ENCODE measurements around the gene SEMA3E.

Gene SEMA3E

GRCh38 chr7:83504330-83504729 is 144.6 kb downstream of the SEMA3E start:
- no peak overlapping the region for H3K9ac ChIP-seq (ENCODE audit: insufficient read length)
- no peak for DNase-seq (ENCODE audit: low read depth, low spot score)
- no peak overlapping the region for H3K4me3 ChIP-seq
- H3K36me3 ChIP-seq (ENCODE audit: insufficient read depth, low read length): no peaks in the 10 kb centered on the region
- TF ChIP-seq POLR2AphosphoS5 (IDR thresholded peaks at IDR 0.05; ENCODE audit: borderline replicate concordance, low read depth, low read length) (no peak), EZH2 (IDR thresholded peaks at IDR 0.05) (no peak), FOXP2 (optimal IDR thresholded peaks at IDR 0.05; ENCODE audit: control extremely low read depth, extremely low read length, insufficient read depth) (no peak)
- no peaks in the 10 kb centered on the region for H3K9me3 ChIP-seq (ENCODE audit: low read depth, low read length)
- H3K27ac ChIP-seq: no peak overlapping the region

- H3K9ac ChIP-seq (ENCODE audit: insufficient read length): no peak overlapping the region
- no peak for TF ChIP-seq FOXP2 (optimal IDR thresholded peaks at IDR 0.05; ENCODE audit: control extremely low read depth, extremely low read length, insufficient read depth)
- no peak for TF ChIP-seq POLR2AphosphoS5 (IDR thresholded peaks at IDR 0.05; ENCODE audit: borderline replicate concordance, low read depth, low read length)
- no peaks in the 10 kb centered on the region for H3K9me3 ChIP-seq (ENCODE audit: low read depth, low read length)
- no peak overlapping the region for H3K4me3 ChIP-seq
- no peaks in the 10 kb centered on the region for H3K36me3 ChIP-seq (ENCODE audit: insufficient read depth, low read length)
- H3K27ac ChIP-seq: no peak overlapping the region
- DNase-seq (ENCODE audit: low read depth, low spot score): no peak
These were observed 146.3 kb downstream of the SEMA3E start for GRCh38 chr7:83502636-83503035.

GRCh38 chr7:83494683-83495082 is 154.3 kb downstream of the SEMA3E start:
- TF ChIP-seq POLR2AphosphoS5 (IDR thresholded peaks at IDR 0.05; ENCODE audit: borderline replicate concordance, low read depth, low read length) (no peak), EZH2 (IDR thresholded peaks at IDR 0.05) (no peak), FOXP2 (optimal IDR thresholded peaks at IDR 0.05; ENCODE audit: control extremely low read depth, extremely low read length, insufficient read depth) (no peak)
- Histone ChIP-seq H3K27ac (no peak overlapping the region), H3K9me3 (ENCODE audit: low read depth, low read length) (no peaks in the 10 kb centered on the region), H3K9ac (ENCODE audit: insufficient read length) (no peak overlapping the region), H3K36me3 (ENCODE audit: insufficient read depth, low read length) (no peaks in the 10 kb centered on the region), H3K4me3 (no peak overlapping the region)
- DNase-seq (ENCODE audit: low read depth, low spot score): no peak

- no peak for TF ChIP-seq POLR2AphosphoS5 (IDR thresholded peaks at IDR 0.05; ENCODE audit: borderline replicate concordance, low read depth, low read length)
- TF ChIP-seq EZH2 (IDR thresholded peaks at IDR 0.05): no peak
- TF ChIP-seq FOXP2 (optimal IDR thresholded peaks at IDR 0.05; ENCODE audit: control extremely low read depth, extremely low read length, insufficient read depth): no peak
- Histone ChIP-seq H3K27ac (no peak overlapping the region), H3K4me3 (no peak overlapping the region), H3K9me3 (ENCODE audit: low read depth, low read length) (no peaks in the 10 kb centered on the region), H3K36me3 (ENCODE audit: insufficient read depth, low read length) (no peaks in the 10 kb centered on the region), H3K9ac (ENCODE audit: insufficient read length) (no peak overlapping the region)
- DNase-seq (ENCODE audit: low read depth, low spot score): no peak
These were observed 156.1 kb downstream of the SEMA3E start for GRCh38 chr7:83492802-83493201.

GRCh38 chr7:83487801-83488200 is 161.1 kb downstream of the SEMA3E start:
- Histone ChIP-seq H3K4me3 (no peak overlapping the region), H3K9ac (ENCODE audit: insufficient read length) (no peak overlapping the region), H3K9me3 (ENCODE audit: low read depth, low read length) (no peaks in the 10 kb centered on the region), H3K36me3 (ENCODE audit: insufficient read depth, low read length) (no peaks in the 10 kb centered on the region), H3K27ac (no peak overlapping the region)
- no peak for TF ChIP-seq EZH2 (IDR thresholded peaks at IDR 0.05)
- TF ChIP-seq FOXP2 (optimal IDR thresholded peaks at IDR 0.05; ENCODE audit: control extremely low read depth, extremely low read length, insufficient read depth): no peak
- no peak for TF ChIP-seq POLR2AphosphoS5 (IDR thresholded peaks at IDR 0.05; ENCODE audit: borderline replicate concordance, low read depth, low read length)
- DNase-seq (ENCODE audit: low read depth, low spot score): no peak

GRCh38 chr7:83486957-83487356 is 162.0 kb downstream of the SEMA3E start:
- TF ChIP-seq FOXP2 (optimal IDR thresholded peaks at IDR 0.05; ENCODE audit: control extremely low read depth, extremely low read length, insufficient read depth): no peak
- no peak for TF ChIP-seq EZH2 (IDR thresholded peaks at IDR 0.05)
- TF ChIP-seq POLR2AphosphoS5 (IDR thresholded peaks at IDR 0.05; ENCODE audit: borderline replicate concordance, low read depth, low read length): no peak
- Histone ChIP-seq H3K36me3 (ENCODE audit: insufficient read depth, low read length) (no peaks in the 10 kb centered on the region), H3K9me3 (ENCODE audit: low read depth, low read length) (no peaks in the 10 kb centered on the region), H3K9ac (ENCODE audit: insufficient read length) (no peak overlapping the region), H3K27ac (no peak overlapping the region), H3K4me3 (no peak overlapping the region)
- no peak for DNase-seq (ENCODE audit: low read depth, low spot score)

- Histone ChIP-seq H3K27ac (no peak overlapping the region), H3K36me3 (ENCODE audit: insufficient read depth, low read length) (no peaks in the 10 kb centered on the region), H3K9ac (ENCODE audit: insufficient read length) (no peak overlapping the region), H3K4me3 (no peak overlapping the region), H3K9me3 (ENCODE audit: low read depth, low read length) (no peaks in the 10 kb centered on the region)
- no peak for DNase-seq (ENCODE audit: low read depth, low spot score)
- TF ChIP-seq POLR2AphosphoS5 (IDR thresholded peaks at IDR 0.05; ENCODE audit: borderline replicate concordance, low read depth, low read length): no peak
- TF ChIP-seq EZH2 (IDR thresholded peaks at IDR 0.05): no peak
- TF ChIP-seq FOXP2 (optimal IDR thresholded peaks at IDR 0.05; ENCODE audit: control extremely low read depth, extremely low read length, insufficient read depth): no peak
These were observed 162.4 kb downstream of the SEMA3E start for GRCh38 chr7:83486536-83486935.

GRCh38 chr7:83484826-83485225 is 164.1 kb downstream of the SEMA3E start:
- no peaks in the 10 kb centered on the region for H3K9me3 ChIP-seq (ENCODE audit: low read depth, low read length)
- H3K9ac ChIP-seq (ENCODE audit: insufficient read length): no peak overlapping the region
- H3K27ac ChIP-seq: no peak overlapping the region
- DNase-seq (ENCODE audit: low read depth, low spot score): no peak
- H3K4me3 ChIP-seq: no peak overlapping the region
- TF ChIP-seq EZH2 (IDR thresholded peaks at IDR 0.05) (no peak), FOXP2 (optimal IDR thresholded peaks at IDR 0.05; ENCODE audit: control extremely low read depth, extremely low read length, insufficient read depth) (no peak), POLR2AphosphoS5 (IDR thresholded peaks at IDR 0.05; ENCODE audit: borderline replicate concordance, low read depth, low read length) (no peak)
- no peaks in the 10 kb centered on the region for H3K36me3 ChIP-seq (ENCODE audit: insufficient read depth, low read length)

- H3K9ac ChIP-seq (ENCODE audit: insufficient read length): no peak overlapping the region
- H3K9me3 ChIP-seq (ENCODE audit: low read depth, low read length): no peaks in the 10 kb centered on the region
- no peak for TF ChIP-seq POLR2AphosphoS5 (IDR thresholded peaks at IDR 0.05; ENCODE audit: borderline replicate concordance, low read depth, low read length)
- TF ChIP-seq FOXP2 (optimal IDR thresholded peaks at IDR 0.05; ENCODE audit: control extremely low read depth, extremely low read length, insufficient read depth): no peak
- TF ChIP-seq EZH2 (IDR thresholded peaks at IDR 0.05): no peak
- no peak overlapping the region for H3K4me3 ChIP-seq
- H3K36me3 ChIP-seq (ENCODE audit: insufficient read depth, low read length): no peaks in the 10 kb centered on the region
- DNase-seq (ENCODE audit: low read depth, low spot score): no peak
- H3K27ac ChIP-seq: no peak overlapping the region
These were observed 164.7 kb downstream of the SEMA3E start for GRCh38 chr7:83484266-83484665.
